Mesendoderm (in vitro differentiated cells): Measurements from ENCODE around the gene SCAMP5. TPM values are rescaled to one million over a fixed set of nuclear protein-coding genes. Genes with fewer than 3 reads are reported as not detected.

Experiments
- DNase-seq: peaks from one replicate; pipeline ENCODE4 v3.0.0; 2013
- H2AK5ac ChIP-seq: 2 replicates; pipeline ENCODE4 v1.6.1; 2013; ENCODE audit warnings: low read length, inconsistent platforms
- H2BK120ac ChIP-seq: 2 replicates; pipeline ENCODE4 v1.6.1; 2013; ENCODE audit warnings: low read depth, mild to moderate bottlenecking, low read length, moderate library complexity, mixed read lengths
- H2BK15ac ChIP-seq: replicated peaks from 2 replicates; pipeline ENCODE4 v1.6.1; 2013; ENCODE audit warnings: low read depth, mild to moderate bottlenecking, moderate library complexity
- H2BK5ac ChIP-seq: 2 replicates; pipeline ENCODE4 v1.6.1; 2013; ENCODE audit warnings: low read length, inconsistent platforms
- H3K18ac ChIP-seq: 2 replicates; pipeline ENCODE4 v1.6.1; 2013; ENCODE audit warnings: mild to moderate bottlenecking, low read length, mixed read lengths
- H3K23ac ChIP-seq: one replicate; pipeline ENCODE4 v1.6.1; 2013; ENCODE audit warnings: low read length
- H3K27ac ChIP-seq: 2 replicates; pipeline ENCODE4 v1.5.1; 2013; ENCODE audit warnings: low read depth, mild to moderate bottlenecking, inconsistent platforms, low read length, moderate library complexity
- H3K27me3 ChIP-seq: 2 replicates; pipeline ENCODE4 v1.6.1; 2013; ENCODE audit warnings: low read length, control low read depth, mild to moderate bottlenecking, inconsistent platforms; ENCODE audit not compliant: insufficient read depth, poor library complexity
- H3K36me3 ChIP-seq: 2 replicates; pipeline ENCODE4 v1.6.1; 2013; ENCODE audit warnings: low read length, inconsistent platforms; ENCODE audit not compliant: control insufficient read depth, insufficient read depth
- H3K4ac ChIP-seq: one replicate; pipeline ENCODE4 v1.6.1; 2013; ENCODE audit warnings: low read depth, mild to moderate bottlenecking, low read length, moderate library complexity
- H3K4me1 ChIP-seq: 2 replicates; pipeline ENCODE4 v1.6.1; 2013; ENCODE audit warnings: low read depth, low read length, inconsistent platforms; ENCODE audit not compliant: control insufficient read depth
- H3K4me2 ChIP-seq: 2 replicates; pipeline ENCODE4 v1.6.1; 2013; ENCODE audit warnings: low read length
- H3K4me3 ChIP-seq: 2 replicates; pipeline ENCODE4 v1.5.1; 2013; ENCODE audit warnings: mild to moderate bottlenecking, low read length
- H3K56ac ChIP-seq: one replicate; pipeline ENCODE4 v1.6.1; 2013; ENCODE audit warnings: low read length
- H3K79me1 ChIP-seq: 2 replicates; pipeline ENCODE4 v1.6.1; 2013; ENCODE audit warnings: low read length, inconsistent platforms
- H3K79me2 ChIP-seq: 2 replicates; pipeline ENCODE4 v1.6.1; 2013; ENCODE audit warnings: mild to moderate bottlenecking, low read length; ENCODE audit not compliant: control insufficient read depth, insufficient read depth
- H3K9ac ChIP-seq: 2 replicates; pipeline ENCODE4 v1.6.1; 2013; ENCODE audit warnings: low read length, inconsistent platforms
- H4K5ac ChIP-seq: one replicate; pipeline ENCODE4 v1.6.1; 2013; ENCODE audit warnings: low read length
- H4K8ac ChIP-seq: one replicate; pipeline ENCODE4 v1.6.1; 2013; ENCODE audit warnings: low read depth, mild to moderate bottlenecking, control low read depth, low read length, moderate library complexity
- WGBS: extraction: QIAGEN DNeasy Blood & Tissue Kit; methylation state at CpG from one replicate; pipeline ENCODE4 v1.1.7; 2013; ENCODE audit warnings: low lambda C conversion rate, missing lambda C conversion rate; ENCODE audit not compliant: insufficient coverage; ENCODE audit errors: extremely low coverage; 5-methylcytosine and 5-hydroxymethylcytosine counted together
- polyA plus RNA-seq, 2 experiments: library from polyadenylated mRNA; stranded (reverse); fragments of 200-250 nt; gene quantifications; one replicate each; pipeline ENCODE4 v1.2.3, GENCODE V29; 2013

The SCAMP5 gene, protein sequence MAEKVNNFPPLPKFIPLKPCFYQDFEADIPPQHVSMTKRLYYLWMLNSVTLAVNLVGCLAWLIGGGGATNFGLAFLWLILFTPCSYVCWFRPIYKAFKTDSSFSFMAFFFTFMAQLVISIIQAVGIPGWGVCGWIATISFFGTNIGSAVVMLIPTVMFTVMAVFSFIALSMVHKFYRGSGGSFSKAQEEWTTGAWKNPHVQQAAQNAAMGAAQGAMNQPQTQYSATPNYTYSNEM
- polyA plus RNA-seq (2013, experiment 1 of 2), result 17.2 TPM
- 17.7 TPM for polyA plus RNA-seq (2013, experiment 2 of 2)

DNA sequence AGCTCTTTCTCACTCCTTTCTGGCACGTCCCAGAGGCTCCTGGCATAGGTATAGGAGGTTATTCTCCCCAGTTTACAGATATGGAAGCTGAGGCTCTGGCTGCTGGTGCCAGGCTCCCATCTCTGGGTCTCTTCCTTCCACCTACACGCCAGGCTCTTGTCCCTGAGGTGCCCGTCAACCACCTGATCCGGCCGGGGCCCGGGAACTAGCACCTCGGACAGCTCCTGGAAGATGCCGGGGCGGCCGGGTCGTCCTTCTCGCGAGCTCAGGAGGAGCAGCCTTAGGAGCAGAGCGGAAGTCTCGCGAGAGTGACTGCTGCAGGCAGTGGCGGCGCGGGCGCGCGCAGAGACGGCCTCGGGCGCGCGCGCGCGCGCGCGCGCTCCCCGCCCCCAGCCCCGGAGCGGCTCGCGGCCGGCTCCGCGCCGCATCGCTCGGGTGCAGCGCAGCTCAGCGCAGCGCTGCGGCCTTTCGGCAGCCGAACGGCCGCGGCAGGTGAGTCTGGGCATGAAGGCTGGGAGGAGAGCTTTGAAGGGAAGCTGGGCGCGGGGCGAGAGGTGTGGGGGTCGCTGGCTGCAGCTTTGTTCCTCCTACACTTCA, at the start of gene SCAMP5:
SCAMP5 (plus strand) TSS at position 382 of the 597 bp plus-strand sequence. CDS start 16,277 bp downstream, outside the sequence.
- no CpG with 5 or more reads among the region's 58 CpGs for WGBS
- H3K18ac ChIP-seq, result no peak within 1 kb of the TSS
- H3K27me3 ChIP-seq, result peaks cover 2% of the 10 kb centered on the region
- H3K36me3 ChIP-seq, result no peaks in the 10 kb centered on the region
- H3K4me1 ChIP-seq, result peaks cover 1% of the 10 kb centered on the region
- peak within 1 kb of the TSS; percentile 66 for H3K4me3 ChIP-seq
- no peaks in the 10 kb centered on the region for H3K79me2 ChIP-seq
- H2BK120ac ChIP-seq, result no peak within 1 kb of the TSS
- H2BK15ac ChIP-seq, result no peak within 1 kb of the TSS
- H3K56ac ChIP-seq, result peak within 1 kb of the TSS; percentile 92
- H4K5ac ChIP-seq, result no peak within 1 kb of the TSS
- no peaks in the 10 kb centered on the region for H3K79me1 ChIP-seq
- no peak within 1 kb of the TSS for H4K8ac ChIP-seq
- H3K9ac ChIP-seq, result peak within 1 kb of the TSS; percentile 71
- H3K4me2 ChIP-seq, result peak within 1 kb of the TSS; percentile 87
- no peak within 1 kb of the TSS for H3K4ac ChIP-seq
- no peak within 1 kb of the TSS for H2AK5ac ChIP-seq
- no peak within 1 kb of the TSS for H3K23ac ChIP-seq
- H3K27ac ChIP-seq, result no peak within 1 kb of the TSS
- DNase-seq, result peak; percentile 97
- H2BK5ac ChIP-seq, result no peak within 1 kb of the TSS

DNA sequence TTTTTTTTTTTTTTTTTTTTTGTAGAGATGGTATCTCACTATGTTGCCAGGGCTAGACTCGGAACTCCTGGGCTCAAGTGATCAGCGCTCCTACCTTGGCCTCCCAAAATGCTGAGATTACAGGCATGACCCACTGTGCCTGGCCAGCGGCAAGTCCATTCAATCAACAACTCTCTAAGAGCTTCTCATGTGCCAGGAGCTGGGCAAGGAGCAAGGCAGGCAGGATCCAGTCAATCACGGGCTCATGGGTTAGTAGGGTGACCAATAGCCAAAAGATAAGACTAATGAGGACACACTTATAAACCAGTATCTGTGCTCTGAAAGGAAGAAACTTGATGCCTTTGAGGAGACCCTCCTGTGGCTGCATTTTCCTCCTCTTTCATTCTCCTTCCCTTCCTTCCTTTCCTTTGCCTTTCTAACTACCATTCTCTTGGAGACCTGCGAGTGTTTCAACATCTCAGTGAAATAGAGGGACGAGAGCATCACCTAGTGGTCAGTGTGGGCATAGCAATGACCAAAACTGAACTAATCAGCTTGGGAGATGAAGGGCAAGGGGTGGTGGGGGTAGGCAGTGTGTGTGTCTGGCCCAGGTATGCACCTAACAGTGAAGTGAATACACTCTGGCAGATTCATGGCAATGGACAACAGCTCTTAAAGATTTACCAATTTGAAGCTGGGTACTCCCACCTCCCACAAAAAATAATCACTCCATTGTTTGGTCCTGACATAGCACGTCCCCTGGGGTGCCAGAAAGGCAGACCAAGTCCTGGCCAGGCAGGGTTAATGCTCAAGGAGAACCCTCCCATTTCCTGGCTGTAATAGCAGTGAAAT, 45.1 kb upstream of the SCAMP5 start:
- Histone ChIP-seq H3K9ac (no peak overlapping the region), H3K79me1 (no peaks in the 10 kb centered on the region), H3K4me3 (no peak overlapping the region), H3K4me1 (peaks cover 5% of the 10 kb centered on the region), H3K4ac (no peak overlapping the region), H3K27me3 (peaks cover under 1% of the 10 kb centered on the region), H2BK5ac (no peak overlapping the region), H4K8ac (no peak overlapping the region), H3K79me2 (no peaks in the 10 kb centered on the region), H4K5ac (no peak overlapping the region), H3K36me3 (no peaks in the 10 kb centered on the region), H3K18ac (no peak overlapping the region), H3K56ac (no peak overlapping the region), H3K23ac (no peak overlapping the region), H2BK15ac (no peak overlapping the region), H3K4me2 (no peak overlapping the region), H2BK120ac (no peak overlapping the region), H2AK5ac (no peak overlapping the region), H3K27ac (no peak overlapping the region)
- no CpG with 5 or more reads among the region's 7 CpGs for WGBS
- DNase-seq, result peak; percentile 92

DNA sequence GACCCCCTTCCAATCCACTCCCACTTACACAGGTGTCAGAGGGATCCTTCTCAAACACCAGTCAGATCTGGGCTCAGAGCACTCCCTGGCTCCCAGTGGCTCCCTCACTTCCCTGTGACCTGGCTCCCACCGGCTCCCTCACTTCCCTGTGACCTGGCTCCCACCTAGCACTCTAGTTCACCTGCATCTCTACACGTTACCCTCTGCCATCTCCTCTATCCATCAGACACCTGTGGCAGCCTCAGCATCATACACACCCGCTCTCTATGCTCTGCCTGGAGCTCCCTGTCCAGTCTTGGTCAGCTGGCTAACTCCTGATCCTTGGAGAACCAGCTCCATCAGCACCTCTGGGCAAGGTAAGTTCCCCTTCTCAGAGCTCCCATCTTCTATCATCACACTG, 44.4 kb upstream of the SCAMP5 start:
- Histone ChIP-seq H2BK5ac (no peak overlapping the region), H2BK120ac (no peak overlapping the region), H3K27me3 (peaks cover 7% of the 10 kb centered on the region), H3K36me3 (no peaks in the 10 kb centered on the region), H4K8ac (no peak overlapping the region), H3K4me1 (peaks cover 10% of the 10 kb centered on the region), H3K18ac (no peak overlapping the region), H3K4me3 (no peak overlapping the region), H3K79me2 (no peaks in the 10 kb centered on the region), H2AK5ac (no peak overlapping the region), H3K23ac (no peak overlapping the region), H3K56ac (no peak overlapping the region), H3K9ac (no peak overlapping the region), H2BK15ac (no peak overlapping the region), H3K4ac (no peak overlapping the region), H3K79me1 (no peaks in the 10 kb centered on the region), H3K27ac (no peak overlapping the region), H4K5ac (no peak overlapping the region), H3K4me2 (no peak overlapping the region)
- DNase-seq, result no peak
- no CpG with 5 or more reads among the region's 3 CpGs for WGBS

DNA sequence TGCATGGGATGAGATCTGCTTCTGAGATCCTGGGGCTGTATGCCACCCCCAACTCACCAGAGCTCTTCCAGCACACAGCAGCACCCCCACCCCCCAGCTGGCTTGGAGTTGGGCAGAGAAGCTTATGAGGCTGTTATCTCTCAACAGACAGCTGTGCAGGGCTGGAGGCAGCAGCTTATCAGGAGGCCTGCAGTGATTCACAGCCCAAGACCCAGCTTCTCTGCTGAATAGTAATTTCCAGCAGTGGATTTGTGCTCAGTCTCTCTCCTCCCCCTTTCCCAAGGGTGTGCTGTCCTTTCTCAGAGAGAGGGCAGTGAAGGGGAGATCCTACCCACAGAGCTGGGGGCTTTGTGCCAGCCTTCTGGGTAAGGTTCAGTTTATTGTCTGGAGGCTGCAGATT, 40.8 kb upstream of the SCAMP5 start:
- Histone ChIP-seq H3K4me3 (no peak overlapping the region), H4K8ac (no peak overlapping the region), H3K79me1 (no peaks in the 10 kb centered on the region), H3K23ac (no peak overlapping the region), H2BK5ac (no peak overlapping the region), H4K5ac (no peak overlapping the region), H3K4me1 (peaks cover 12% of the 10 kb centered on the region), H3K36me3 (no peaks in the 10 kb centered on the region), H3K27me3 (peaks cover 18% of the 10 kb centered on the region), H3K9ac (peak overlapping the region; percentile 9), H2AK5ac (no peak overlapping the region), H2BK120ac (no peak overlapping the region), H3K79me2 (no peaks in the 10 kb centered on the region), H3K27ac (no peak overlapping the region), H2BK15ac (no peak overlapping the region), H3K4me2 (no peak overlapping the region), H3K56ac (peak overlapping the region; percentile 30), H3K4ac (no peak overlapping the region), H3K18ac (no peak overlapping the region)
- peak; percentile 85 for DNase-seq

- Histone ChIP-seq H2AK5ac (no peak overlapping the region), H2BK5ac (no peak overlapping the region), H3K27ac (no peak overlapping the region), H3K79me2 (no peaks in the 10 kb centered on the region), H3K4me2 (no peak overlapping the region), H3K4me3 (no peak overlapping the region), H3K18ac (no peak overlapping the region), H3K4me1 (peaks cover 12% of the 10 kb centered on the region), H4K8ac (no peak overlapping the region), H3K79me1 (no peaks in the 10 kb centered on the region), H4K5ac (no peak overlapping the region), H2BK15ac (no peak overlapping the region), H2BK120ac (no peak overlapping the region), H3K56ac (peak overlapping the region; percentile 30), H3K4ac (no peak overlapping the region), H3K36me3 (no peaks in the 10 kb centered on the region), H3K9ac (peak overlapping the region; percentile 9), H3K27me3 (peaks cover 23% of the 10 kb centered on the region), H3K23ac (no peak overlapping the region)
- WGBS, result no CpG with 5 or more reads among the region's 8 CpGs
- no peak for DNase-seq
Observed at GRCh38 chr15:74955017-74955416, 40.3 kb upstream of the SCAMP5 start.
